Muscle of leg (tissue), 11 donors: ENCODE data around the gene KRTAP3-1. TPM values are rescaled to one million over a fixed set of nuclear protein-coding genes. Genes with fewer than 3 reads are reported as not detected.

Experiments used
- DNase-seq: peaks from one replicate; pipeline ENCODE4 v3.0.0; 2013
- H3K27ac ChIP-seq: one replicate; pipeline ENCODE4 v1.5.1; 2013; ENCODE audit warnings: mild to moderate bottlenecking, low read length, control low read depth
- H3K27me3 ChIP-seq: one replicate; pipeline ENCODE4 v1.6.1; 2013; ENCODE audit warnings: low read length; ENCODE audit not compliant: control insufficient read depth, insufficient read depth
- H3K36me3 ChIP-seq: one replicate; pipeline ENCODE4 v1.6.1; 2013; ENCODE audit warnings: low read length; ENCODE audit not compliant: control insufficient read depth, insufficient read depth
- H3K4me1 ChIP-seq: one replicate; pipeline ENCODE4 v1.6.1; 2013; ENCODE audit warnings: low read length; ENCODE audit not compliant: control insufficient read depth, insufficient read depth
- H3K4me3 ChIP-seq: one replicate; pipeline ENCODE4 v1.5.1; 2013; ENCODE audit warnings: low read length, control low read depth
- H3K9me3 ChIP-seq: replicated peaks from 2 replicates; pipeline ENCODE4 v1.6.1; 2013; ENCODE audit warnings: low read depth, low read length; ENCODE audit not compliant: control insufficient read depth
- WGBS: methylation state at CpG from one replicate; pipeline ENCODE4 v1.1.5; 2013; ENCODE audit warnings: missing lambda C conversion rate; ENCODE audit not compliant: insufficient coverage; 5-methylcytosine and 5-hydroxymethylcytosine counted together
- polyA plus RNA-seq, 8 donors: library from polyadenylated mRNA; unstranded; fragments of 120-200 nt; gene quantifications; one replicate each; pipeline versions ENCODE4 v1.2.1 to v1.2.3, GENCODE V29; 2013; ENCODE audit warnings: inconsistent platforms in 1 of 8, low replicate concordance in 1 of 8; ENCODE audit not compliant: insufficient read length in 8 of 8, insufficient read depth in 1 of 8
- total RNA-seq: library from RNA; stranded (reverse); fragments of 120-200 nt; gene quantifications from one replicate; pipeline ENCODE4 v1.2.4, GENCODE V29; 2013

KRTAP3-1 gene
- total and polyA plus RNA-seq, 9 donors: not detected

- Histone ChIP-seq H3K27ac (no peak overlapping the region), H3K4me1 (no peaks in the 10 kb centered on the region), H3K9me3 (no peaks in the 10 kb centered on the region), H3K36me3 (no peaks in the 10 kb centered on the region), H3K4me3 (no peak overlapping the region), H3K27me3 (peaks cover 5% of the 10 kb centered on the region)
- 86% methylated on average over 7 of the region's 10 CpGs for WGBS
- no peak for DNase-seq
These were observed 48.8 kb downstream of the KRTAP3-1 start for GRCh38 chr17:40960144-40960543.

Other genes starting within 250 kb of the KRTAP3-1 start
Only the 30 nearest of the 37 such genes appear.
- gene KRT28, start 209.2 kb downstream of the KRTAP3-1 start, total RNA-seq: not detected
- not detected for gene KRT28, start 209.2 kb downstream of the KRTAP3-1 start, polyA plus RNA-seq
- gene KRT10, start 186.5 kb downstream of the KRTAP3-1 start, total RNA-seq: 11.6 TPM
- 100 to 1,000 TPM in 1 of 8 donors, 10 to 100 TPM in 7; 33.5 to 261 (median 47.3) TPM for gene KRT10, start 186.5 kb downstream of the KRTAP3-1 start, polyA plus RNA-seq
- not detected for gene KRT12, start 141.9 kb downstream of the KRTAP3-1 start, total RNA-seq
- gene KRT12, start 141.9 kb downstream of the KRTAP3-1 start, polyA plus RNA-seq: 1 to 10 TPM in 1 of 8 donors, under 1 TPM in 7; 0.14 to 1.2 (median 0.22) TPM
- gene KRT20, start 123.9 kb downstream of the KRTAP3-1 start, total RNA-seq: not detected
- under 1 TPM in 4 of 8 donors, not detected in 4; 0.13 to 0.59 (median 0.35) TPM for gene KRT20, start 123.9 kb downstream of the KRTAP3-1 start, polyA plus RNA-seq
- 0.27 TPM for gene KRT23, start 71.5 kb downstream of the KRTAP3-1 start, total RNA-seq
- gene KRT23, start 71.5 kb downstream of the KRTAP3-1 start, polyA plus RNA-seq: 1 to 10 TPM in 1 of 8 donors, under 1 TPM in 6, not detected in 1; 0.08 to 6.5 (median 0.22) TPM
- gene KRT39, start 42.2 kb downstream of the KRTAP3-1 start, total RNA-seq: 3.8 TPM
- 1 to 10 TPM; 2.1 to 8.1 (median 6.3) TPM for gene KRT39, start 42.2 kb downstream of the KRTAP3-1 start, polyA plus RNA-seq
- gene KRT40, start 24.8 kb downstream of the KRTAP3-1 start, total RNA-seq: 11.0 TPM
- 10 to 100 TPM in 4 of 8 donors, 1 to 10 TPM in 4; 3.7 to 16.2 (median 10.1) TPM for gene KRT40, start 24.8 kb downstream of the KRTAP3-1 start, polyA plus RNA-seq
- gene KRTAP3-3, start 15.0 kb downstream of the KRTAP3-1 start, total RNA-seq: not detected
- gene KRTAP3-3, start 15.0 kb downstream of the KRTAP3-1 start, polyA plus RNA-seq: under 1 TPM in 1 of 8 donors, not detected in 7; 0.40 TPM
- 0.18 TPM for gene KRTAP3-2, start 9.2 kb downstream of the KRTAP3-1 start, total RNA-seq
- 1 to 10 TPM in 1 of 8 donors, under 1 TPM in 7; 0.25 to 1.6 (median 0.61) TPM for gene KRTAP3-2, start 9.2 kb downstream of the KRTAP3-1 start, polyA plus RNA-seq
- not detected for gene KRTAP1-5, start 18.1 kb upstream of the KRTAP3-1 start, total RNA-seq
- gene KRTAP1-5, start 18.1 kb upstream of the KRTAP3-1 start, polyA plus RNA-seq: not detected
- not detected for gene KRTAP1-4, start 21.1 kb upstream of the KRTAP3-1 start, total RNA-seq
- not detected for gene KRTAP1-4, start 21.1 kb upstream of the KRTAP3-1 start, polyA plus RNA-seq
- gene KRTAP1-3, start 25.7 kb upstream of the KRTAP3-1 start, total RNA-seq: not detected
- under 1 TPM in 2 of 8 donors, not detected in 6; 0.12 to 0.32 TPM for gene KRTAP1-3, start 25.7 kb upstream of the KRTAP3-1 start, polyA plus RNA-seq
- gene KRTAP1-1, start 32.3 kb upstream of the KRTAP3-1 start, total RNA-seq: not detected
- gene KRTAP1-1, start 32.3 kb upstream of the KRTAP3-1 start, polyA plus RNA-seq: not detected
- not detected for gene KRTAP2-1, start 38.2 kb upstream of the KRTAP3-1 start, total RNA-seq
- not detected for gene KRTAP2-1, start 38.2 kb upstream of the KRTAP3-1 start, polyA plus RNA-seq
- not detected for gene KRTAP2-2, start 46.1 kb upstream of the KRTAP3-1 start, total RNA-seq
- gene KRTAP2-2, start 46.1 kb upstream of the KRTAP3-1 start, polyA plus RNA-seq: not detected
- gene KRTAP2-3, start 51.0 kb upstream of the KRTAP3-1 start, total RNA-seq: not detected
- not detected for gene KRTAP2-3, start 51.0 kb upstream of the KRTAP3-1 start, polyA plus RNA-seq
- gene KRTAP2-4, start 56.8 kb upstream of the KRTAP3-1 start, total RNA-seq: not detected
- not detected for gene KRTAP2-4, start 56.8 kb upstream of the KRTAP3-1 start, polyA plus RNA-seq
- not detected for gene KRTAP4-7, start 75.0 kb upstream of the KRTAP3-1 start, total RNA-seq
- gene KRTAP4-7, start 75.0 kb upstream of the KRTAP3-1 start, polyA plus RNA-seq: not detected
- gene KRTAP4-8, start 89.0 kb upstream of the KRTAP3-1 start, total RNA-seq: not detected
- not detected for gene KRTAP4-8, start 89.0 kb upstream of the KRTAP3-1 start, polyA plus RNA-seq
- gene KRTAP4-16, start 93.1 kb upstream of the KRTAP3-1 start, total RNA-seq: not detected
- gene KRTAP4-16, start 93.1 kb upstream of the KRTAP3-1 start, polyA plus RNA-seq: not detected
- not detected for gene KRTAP4-9, start 96.3 kb upstream of the KRTAP3-1 start, total RNA-seq
- gene KRTAP4-9, start 96.3 kb upstream of the KRTAP3-1 start, polyA plus RNA-seq: under 1 TPM in 1 of 8 donors, not detected in 7; 0.31 TPM
- not detected for gene KRTAP4-11, start 109.2 kb upstream of the KRTAP3-1 start, total RNA-seq
- gene KRTAP4-11, start 109.2 kb upstream of the KRTAP3-1 start, polyA plus RNA-seq: not detected
- gene KRTAP4-12, start 115.1 kb upstream of the KRTAP3-1 start, total RNA-seq: not detected
- not detected for gene KRTAP4-12, start 115.1 kb upstream of the KRTAP3-1 start, polyA plus RNA-seq
- gene KRTAP4-6, start 131.4 kb upstream of the KRTAP3-1 start, total RNA-seq: not detected
- gene KRTAP4-6, start 131.4 kb upstream of the KRTAP3-1 start, polyA plus RNA-seq: not detected
- gene KRTAP4-5, start 140.7 kb upstream of the KRTAP3-1 start, total RNA-seq: not detected
- not detected for gene KRTAP4-5, start 140.7 kb upstream of the KRTAP3-1 start, polyA plus RNA-seq
- not detected for gene KRTAP4-4, start 151.6 kb upstream of the KRTAP3-1 start, total RNA-seq
- gene KRTAP4-4, start 151.6 kb upstream of the KRTAP3-1 start, polyA plus RNA-seq: not detected
- gene KRTAP4-3, start 159.1 kb upstream of the KRTAP3-1 start, total RNA-seq: not detected
- gene KRTAP4-3, start 159.1 kb upstream of the KRTAP3-1 start, polyA plus RNA-seq: not detected
- not detected for gene KRTAP4-2, start 169.1 kb upstream of the KRTAP3-1 start, total RNA-seq
- gene KRTAP4-2, start 169.1 kb upstream of the KRTAP3-1 start, polyA plus RNA-seq: not detected
- not detected for gene KRTAP4-1, start 175.8 kb upstream of the KRTAP3-1 start, total RNA-seq
- not detected for gene KRTAP4-1, start 175.8 kb upstream of the KRTAP3-1 start, polyA plus RNA-seq
- gene KRTAP9-1, start 180.8 kb upstream of the KRTAP3-1 start, total RNA-seq: not detected
- not detected for gene KRTAP9-1, start 180.8 kb upstream of the KRTAP3-1 start, polyA plus RNA-seq